Stimulated activated CD8-positive, alpha-beta memory T cell treated with anti-CD3 and anti-CD28 coated beads, Interleukin-15, amount 100 ng/mL, for 4 hours (primary cell): Measurements from ENCODE around the gene NFKBIA.
"Not testable (repeated sequence)": the region's sequence is repeated elsewhere in the genome, so short reads cannot be mapped to it uniquely, and the experiment has no call there.

ENCODE experiments used
- DNase-seq, 2 donors: peaks; one replicate each; pipeline ENCODE4 v3.0.0-alpha.2; 2020; ENCODE audit warnings: low read depth in 2 of 2

The NFKBIA gene

DNA sequence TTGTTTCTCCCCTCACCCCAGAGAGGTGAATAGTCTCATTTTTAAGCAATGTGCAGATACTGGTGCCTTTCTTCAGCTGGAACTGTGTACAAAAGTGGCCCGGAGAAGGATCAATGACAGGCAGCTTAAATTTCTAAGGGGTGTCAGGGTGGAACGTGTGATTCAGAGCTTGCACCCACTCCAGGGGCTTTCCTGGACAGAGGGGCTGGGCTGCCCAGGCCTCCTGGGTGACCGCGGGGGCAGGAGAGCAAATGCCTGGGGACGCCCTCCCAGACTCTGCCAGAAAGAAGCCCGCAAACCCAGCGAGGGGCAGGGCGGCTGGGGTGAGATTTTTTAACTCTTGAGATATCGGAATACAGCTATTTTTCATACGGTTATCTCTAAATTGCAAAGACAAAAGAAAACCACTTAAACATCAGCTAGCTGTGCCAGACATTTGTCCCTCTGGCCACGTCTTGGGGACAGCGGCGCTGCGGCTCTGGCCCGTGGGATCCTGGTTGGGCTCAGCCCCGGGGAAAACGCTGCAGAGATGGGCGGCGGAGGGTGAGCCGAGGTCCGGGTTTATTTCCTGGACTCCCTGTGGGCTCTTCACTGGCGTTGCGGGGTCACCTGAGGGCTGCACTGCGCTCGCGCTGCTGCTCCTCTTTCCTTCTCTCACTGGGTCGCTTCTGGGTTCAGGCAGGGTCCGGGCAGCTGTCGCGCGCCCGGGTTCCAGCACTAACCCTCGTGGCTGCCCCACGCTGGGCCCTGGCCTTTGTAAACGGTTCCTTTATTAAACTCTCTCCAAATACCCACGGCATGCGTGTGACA is 35.8 kb downstream of the NFKBIA start:
- DNase-seq, result no peak

DNA sequence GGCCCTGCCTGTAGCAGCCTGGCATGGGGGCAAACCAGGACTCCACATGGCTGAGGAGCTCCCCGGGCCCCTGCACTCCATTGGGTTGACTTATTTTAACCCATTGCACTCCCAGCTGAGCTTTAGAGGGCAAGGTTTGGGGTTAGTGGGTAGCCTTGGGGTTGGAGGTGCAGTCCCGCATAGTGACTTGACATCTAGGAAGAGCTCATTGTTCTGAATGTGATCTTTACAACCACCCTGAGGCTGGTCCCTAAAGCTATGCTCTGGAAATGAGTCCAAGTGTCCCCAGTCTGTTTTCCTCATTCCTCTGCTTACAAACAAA is 36.4 kb downstream of the NFKBIA start:
- DNase-seq, result no peak

- DNase-seq, result no peak
These were observed 37.5 kb downstream of the NFKBIA start for GRCh38 chr14:35367056-35367372.

DNA sequence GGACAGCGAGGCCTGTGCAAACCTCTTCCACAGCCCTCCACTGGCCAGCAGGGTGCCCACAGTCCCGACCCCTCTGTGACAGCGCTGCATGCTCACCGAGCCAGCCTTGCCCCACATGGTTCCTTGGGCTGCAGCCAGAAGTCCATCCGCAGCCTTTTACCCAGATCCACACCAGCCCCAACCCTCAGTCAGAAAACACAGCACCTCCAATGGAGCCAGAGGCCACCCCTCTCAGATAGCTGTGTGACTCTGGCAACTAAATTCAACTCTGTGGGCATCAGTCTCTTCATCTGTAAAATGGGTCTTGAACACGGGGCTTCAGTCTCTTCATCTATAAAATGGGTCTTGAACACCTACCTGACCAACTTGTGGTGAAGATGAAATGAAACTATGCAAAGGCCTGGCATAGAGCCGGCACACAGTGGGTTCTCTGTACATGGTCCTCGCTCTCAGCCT is 38.0 kb downstream of the NFKBIA start:
- no peak for DNase-seq

DNA sequence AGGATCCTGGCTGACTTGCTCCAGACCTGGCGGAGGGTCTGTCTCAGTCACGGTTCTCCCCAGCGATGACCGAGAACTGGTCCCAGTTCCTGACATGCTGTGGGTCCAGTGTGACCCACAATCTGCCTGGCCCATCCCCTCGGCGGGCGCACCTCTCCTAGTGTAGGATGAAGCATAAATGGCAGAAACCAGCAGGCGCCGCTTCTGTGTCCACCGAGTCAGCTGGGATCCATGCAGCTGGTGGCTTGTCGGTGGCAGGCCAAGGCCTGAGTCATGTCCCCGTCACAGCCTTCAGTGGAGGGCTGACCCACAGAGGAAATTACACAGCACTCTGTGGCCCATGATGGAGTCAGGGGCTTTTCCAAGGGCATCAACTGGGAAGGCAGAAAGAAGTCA is 38.5 kb downstream of the NFKBIA start:
- DNase-seq, result no peak

- DNase-seq, result peak; percentile 58 to 63
These were observed 39.2 kb downstream of the NFKBIA start for GRCh38 chr14:35365130-35366055.

GRCh38 chr14:35362911-35363374 is 41.6 kb downstream of the NFKBIA start:
- DNase-seq, result no peak

GRCh38 chr14:35362450-35362849 is 42.1 kb downstream of the NFKBIA start:
- no peak for DNase-seq

DNA sequence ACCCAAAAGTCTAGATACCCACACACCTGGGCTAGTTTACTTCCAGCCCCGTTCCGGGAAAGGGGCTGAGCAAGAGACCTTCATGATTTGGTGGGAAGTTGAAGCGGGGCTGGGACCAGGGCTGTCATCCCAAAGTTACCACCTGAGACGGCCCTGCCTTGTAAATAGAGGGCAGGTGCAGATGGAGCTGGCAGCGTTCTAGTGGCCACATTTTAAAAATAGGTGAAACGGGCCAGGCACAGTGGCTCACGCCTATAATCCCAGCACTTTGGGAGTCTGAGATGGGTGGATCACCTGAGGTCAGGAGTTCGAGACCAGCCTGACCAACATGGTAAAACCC is 43.4 kb downstream of the NFKBIA start:
- DNase-seq, result no peak

GRCh38 chr14:35359655-35360054 is 44.9 kb downstream of the NFKBIA start:
- not testable (repeated sequence) for DNase-seq

DNA sequence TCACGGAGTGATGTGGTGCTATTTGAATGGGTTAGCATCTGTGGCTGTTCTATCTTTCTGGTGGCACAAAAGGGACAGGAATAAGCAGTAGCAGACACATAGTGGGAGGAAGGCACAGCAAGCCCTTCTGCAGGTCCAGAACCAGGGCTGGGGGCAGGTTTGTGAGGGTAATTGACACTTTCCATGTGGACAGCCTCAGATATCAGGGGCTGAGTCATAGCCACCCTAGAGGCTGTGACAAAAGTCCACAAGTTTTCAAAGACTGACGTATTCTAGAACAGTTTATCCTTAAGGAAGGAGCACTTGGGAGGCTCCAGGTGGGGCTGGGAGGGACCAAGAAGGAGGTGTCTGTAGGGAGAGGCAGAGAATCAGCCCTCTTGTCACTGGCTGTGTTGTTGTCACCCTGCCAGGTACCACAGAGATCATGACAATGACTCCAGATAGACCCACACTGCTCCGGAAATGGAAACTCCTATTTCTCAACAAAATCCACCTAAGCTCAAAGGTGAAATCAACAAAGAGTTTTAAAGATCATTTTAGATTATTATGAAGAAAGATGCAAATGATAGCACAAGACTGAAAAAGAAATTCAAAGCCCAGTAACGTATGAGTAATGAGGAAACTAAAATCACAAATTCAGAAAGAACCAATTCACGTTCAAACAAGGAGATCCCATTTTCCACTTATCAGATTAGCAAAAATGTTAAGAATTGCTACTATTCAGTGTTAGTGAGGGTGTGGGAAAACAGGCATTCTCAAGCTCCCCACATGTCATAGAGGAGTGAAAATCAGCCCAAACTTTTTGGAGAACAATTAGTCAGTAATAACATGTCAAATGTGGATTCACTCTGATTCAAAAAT is 48.3 kb downstream of the NFKBIA start:
- no peak for DNase-seq

- not testable (repeated sequence) for DNase-seq
These were observed 49.3 kb downstream of the NFKBIA start for GRCh38 chr14:35355235-35355634.

DNA sequence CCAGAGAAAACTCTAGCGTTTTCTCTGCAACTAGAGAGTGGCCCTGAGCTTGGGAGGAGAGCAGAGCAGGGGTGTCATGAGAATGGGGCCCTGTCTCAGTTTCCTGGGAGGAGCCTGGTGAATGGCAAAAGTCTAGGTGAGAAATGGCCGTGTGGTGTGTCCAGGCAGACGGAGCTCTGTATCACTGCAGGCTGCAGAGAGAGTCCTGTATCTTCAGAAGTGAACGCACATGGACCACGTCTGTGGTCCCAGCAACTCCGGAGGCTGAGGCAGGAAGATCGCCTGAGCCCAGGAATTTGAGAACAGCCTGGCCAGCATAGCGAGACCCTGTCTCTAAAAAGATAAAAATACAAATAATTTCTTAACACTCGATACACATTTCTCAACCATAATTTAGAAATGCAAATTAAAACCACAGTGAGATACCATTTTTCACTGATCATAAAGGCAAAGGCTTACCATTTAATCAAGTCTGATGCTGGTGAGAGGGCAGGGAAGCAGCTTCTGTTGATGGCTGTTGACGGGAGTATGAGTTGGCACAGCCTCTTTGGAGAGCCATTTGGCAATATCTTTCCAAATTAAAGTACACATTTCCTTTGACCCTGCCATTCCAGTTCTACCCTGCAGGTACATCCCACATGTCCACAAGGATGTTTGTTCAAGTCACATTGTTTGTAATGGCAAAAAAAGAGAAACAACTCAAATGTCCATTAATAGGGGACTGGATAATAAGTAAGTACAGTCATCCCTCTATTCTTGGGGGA is 51.0 kb downstream of the NFKBIA start:
- no peak for DNase-seq

GRCh38 chr14:35352274-35353233 is 52.0 kb downstream of the NFKBIA start:
- DNase-seq, result no peak

GRCh38 chr14:35351897-35352273 is 52.7 kb downstream of the NFKBIA start:
- DNase-seq, result no peak
